Measurements from ENCODE around the gene LSM12. TPM values are rescaled to one million over a fixed set of nuclear protein-coding genes. Genes with fewer than 3 reads are reported as not detected.

Gene LSM12
- total RNA-seq (ENCODE audit: low replicate concordance): 69.6 and 76.7 TPM in 2 replicates

GRCh38 chr17:44066204-44066930, at the start of gene LSM12:
Gene LSM12, minus strand, starts transcription at chr17:44066671. Its CDS starts 84 bp downstream, at chr17:44066587.
- no peaks in the 10 kb centered on the region for H3K9me3 ChIP-seq (ENCODE audit: low read depth)
- H3K4me3 Mint-ChIP-seq: peak within 1 kb of the TSS; percentile 96
- H3K79me2 ChIP-seq (ENCODE audit: low read depth): peaks cover 53% of the 10 kb centered on the region
- H3K27me3 ChIP-seq: no peaks in the 10 kb centered on the region
- peak within 1 kb of the TSS; percentile 97 for H3K4me3 ChIP-seq
- peak within 1 kb of the TSS; percentile 97 for H3K27ac Mint-ChIP-seq
- DNase-seq (ENCODE audit: low spot score): peak; percentile 96
- peaks cover 19% of the 10 kb centered on the region for H3K4me1 ChIP-seq
- peak within 1 kb of the TSS; percentile 100 for H3K27ac ChIP-seq
- peak within 1 kb of the TSS; percentile 89 for H3K9ac ChIP-seq
- peaks cover 13% of the 10 kb centered on the region for H3K36me3 Mint-ChIP-seq
- peak within 1 kb of the TSS; percentile 91 for H2AFZ ChIP-seq (replicated peaks)
- TF ChIP-seq EZH2phosphoT487 (IDR thresholded peaks at IDR 0.05) (no peak), EZH2 (IDR thresholded peaks at IDR 0.05) (no peak), CTCF (IDR thresholded peaks at IDR 0.05) (no peak)
- peaks cover 12% of the 10 kb centered on the region for H3K27me3 Mint-ChIP-seq (ENCODE audit: insufficient read depth, low read depth)
- H4K20me1 ChIP-seq (ENCODE audit: low read depth): peaks cover 43% of the 10 kb centered on the region
- H3K36me3 ChIP-seq: no peaks in the 10 kb centered on the region
- H3K4me2 ChIP-seq: peak within 1 kb of the TSS; percentile 87
- peaks cover 21% of the 10 kb centered on the region for H3K4me1 Mint-ChIP-seq
- H3K9me3 Mint-ChIP-seq: no peaks in the 10 kb centered on the region
- H3F3A ChIP-seq (ENCODE audit: low read depth): peaks cover 46% of the 10 kb centered on the region

GRCh38 chr17:44115585-44116415, 49.3 kb upstream of the LSM12 start:
- H3K9me3 Mint-ChIP-seq: no peaks in the 10 kb centered on the region
- Histone ChIP-seq H3K79me2 (ENCODE audit: low read depth) (peaks cover 30% of the 10 kb centered on the region), H3K27ac (no peak overlapping the region), H4K20me1 (ENCODE audit: low read depth) (peaks cover 96% of the 10 kb centered on the region), H3K36me3 (no peaks in the 10 kb centered on the region), H3K4me2 (no peak overlapping the region), H3K4me1 (peaks cover 27% of the 10 kb centered on the region), H3K9ac (no peak overlapping the region), H3F3A (ENCODE audit: low read depth) (peaks cover 11% of the 10 kb centered on the region), H3K4me3 (no peak overlapping the region), H3K27me3 (no peaks in the 10 kb centered on the region), H3K9me3 (ENCODE audit: low read depth) (no peaks in the 10 kb centered on the region), H2AFZ (replicated peaks) (no peak overlapping the region)
- H3K27me3 Mint-ChIP-seq (ENCODE audit: insufficient read depth, low read depth): peaks cover 2% of the 10 kb centered on the region
- peak; percentile 73 for TF ChIP-seq CTCF (IDR thresholded peaks at IDR 0.05)
- no peak for TF ChIP-seq EZH2phosphoT487 (IDR thresholded peaks at IDR 0.05)
- no peak overlapping the region for H3K4me3 Mint-ChIP-seq
- peak; percentile 63 for DNase-seq (ENCODE audit: low spot score)
- peaks cover 3% of the 10 kb centered on the region for H3K36me3 Mint-ChIP-seq
- H3K27ac Mint-ChIP-seq: peak overlapping the region; percentile 60
- H3K4me1 Mint-ChIP-seq: peaks cover 34% of the 10 kb centered on the region

- Mint-ChIP-seq H3K4me1 (peaks cover 23% of the 10 kb centered on the region), H3K36me3 (peaks cover 3% of the 10 kb centered on the region), H3K4me3 (no peak overlapping the region), H3K27me3 (ENCODE audit: insufficient read depth, low read depth) (peaks cover 2% of the 10 kb centered on the region), H3K9me3 (no peaks in the 10 kb centered on the region), H3K27ac (no peak overlapping the region)
- Histone ChIP-seq H3K27ac (no peak overlapping the region), H4K20me1 (ENCODE audit: low read depth) (peaks cover 96% of the 10 kb centered on the region), H3K27me3 (no peaks in the 10 kb centered on the region), H3K4me1 (peaks cover 21% of the 10 kb centered on the region), H2AFZ (replicated peaks) (no peak overlapping the region), H3K79me2 (ENCODE audit: low read depth) (peaks cover 17% of the 10 kb centered on the region), H3K4me3 (no peak overlapping the region), H3K4me2 (no peak overlapping the region), H3K36me3 (no peaks in the 10 kb centered on the region), H3K9ac (no peak overlapping the region), H3K9me3 (ENCODE audit: low read depth) (no peaks in the 10 kb centered on the region), H3F3A (ENCODE audit: low read depth) (peaks cover 9% of the 10 kb centered on the region)
- no peak for TF ChIP-seq EZH2 (IDR thresholded peaks at IDR 0.05)
- no peak for TF ChIP-seq EZH2phosphoT487 (IDR thresholded peaks at IDR 0.05)
- TF ChIP-seq CTCF (IDR thresholded peaks at IDR 0.05): no peak
- DNase-seq (ENCODE audit: low spot score): no peak
Observed at GRCh38 chr17:44113868-44114840, 47.7 kb upstream of the LSM12 start.

Data from neural progenitor cell (in vitro differentiated cells).